ENCODE measurements around the gene NAV2.

Gene NAV2

DNA sequence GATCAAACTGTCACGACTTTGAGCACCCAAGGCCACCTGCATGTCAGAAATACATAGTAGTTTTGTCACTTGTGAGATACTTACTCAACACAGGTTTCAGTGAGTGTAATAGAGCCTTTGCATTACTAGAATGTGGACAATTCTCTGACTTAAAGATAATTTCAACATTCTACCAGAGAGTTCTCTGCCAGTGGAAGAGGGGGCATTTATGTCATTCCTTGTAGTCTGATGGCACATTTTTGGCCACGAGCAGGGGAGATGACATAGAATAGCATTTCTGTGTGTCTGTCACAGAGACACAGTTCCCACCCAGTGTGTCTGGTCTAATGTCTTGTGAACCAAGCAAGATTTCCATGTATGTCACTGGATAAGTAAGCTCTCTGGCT lies 335.1 kb downstream of the NAV2 start:
- TF ChIP-seq, protein P1, sequence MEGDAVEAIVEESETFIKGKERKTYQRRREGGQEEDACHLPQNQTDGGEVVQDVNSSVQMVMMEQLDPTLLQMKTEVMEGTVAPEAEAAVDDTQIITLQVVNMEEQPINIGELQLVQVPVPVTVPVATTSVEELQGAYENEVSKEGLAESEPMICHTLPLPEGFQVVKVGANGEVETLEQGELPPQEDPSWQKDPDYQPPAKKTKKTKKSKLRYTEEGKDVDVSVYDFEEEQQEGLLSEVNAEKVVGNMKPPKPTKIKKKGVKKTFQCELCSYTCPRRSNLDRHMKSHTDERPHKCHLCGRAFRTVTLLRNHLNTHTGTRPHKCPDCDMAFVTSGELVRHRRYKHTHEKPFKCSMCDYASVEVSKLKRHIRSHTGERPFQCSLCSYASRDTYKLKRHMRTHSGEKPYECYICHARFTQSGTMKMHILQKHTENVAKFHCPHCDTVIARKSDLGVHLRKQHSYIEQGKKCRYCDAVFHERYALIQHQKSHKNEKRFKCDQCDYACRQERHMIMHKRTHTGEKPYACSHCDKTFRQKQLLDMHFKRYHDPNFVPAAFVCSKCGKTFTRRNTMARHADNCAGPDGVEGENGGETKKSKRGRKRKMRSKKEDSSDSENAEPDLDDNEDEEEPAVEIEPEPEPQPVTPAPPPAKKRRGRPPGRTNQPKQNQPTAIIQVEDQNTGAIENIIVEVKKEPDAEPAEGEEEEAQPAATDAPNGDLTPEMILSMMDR (IDR thresholded peaks at IDR 0.05; ENCODE audit: control extremely low read depth, extremely low read depth, low read depth, missing control alignments): no peak
- CTCF ChIA-PET: interaction anchor here (0.9 to 1.6 kb wide), 2 partner anchors 8 to 17 kb away, joined by 3 to 4 read pairs; no protein-coding TSS in a partner anchor

GRCh38 chr11:20048246-20048645 lies 335.6 kb downstream of the NAV2 start:
- ChIA-PET POLR2A (no interaction called here), CTCF (interaction anchor here (0.9 to 2.0 kb wide), 4 partner anchors 8 to 307 kb away, joined by 3 to 5 read pairs (median 4); no protein-coding TSS in a partner anchor)
- TF ChIP-seq, protein P1 (IDR thresholded peaks at IDR 0.05; ENCODE audit: control extremely low read depth, extremely low read depth, low read depth, missing control alignments): no peak
- DNase-seq (ENCODE audit: extremely low spot score): no peak

More for the DNA sequence above, 335.1 kb downstream of the NAV2 start:
- POLR2A ChIA-PET: no interaction called here
- DNase-seq (ENCODE audit: extremely low spot score): no peak

GRCh38 chr11:20048707-20049106 lies 336.1 kb downstream of the NAV2 start:
- DNase-seq (ENCODE audit: extremely low spot score): no peak
- POLR2A ChIA-PET: no interaction called here
- CTCF ChIA-PET: interaction anchor here (0.9 to 2.0 kb wide), 5 partner anchors 8 to 307 kb away, joined by 3 to 5 read pairs (median 3); no protein-coding TSS in a partner anchor
- TF ChIP-seq, protein P1 (IDR thresholded peaks at IDR 0.05; ENCODE audit: control extremely low read depth, extremely low read depth, low read depth, missing control alignments): no peak

- no peak for DNase-seq (ENCODE audit: extremely low spot score)
- TF ChIP-seq, protein P1 (IDR thresholded peaks at IDR 0.05; ENCODE audit: control extremely low read depth, extremely low read depth, low read depth, missing control alignments): no peak
- POLR2A ChIA-PET: no interaction called here
- CTCF ChIA-PET: interaction anchor here (1.0 to 2.0 kb wide), 4 partner anchors 8 to 306 kb away, joined by 3 to 5 read pairs (median 4); no protein-coding TSS in a partner anchor
Observed at GRCh38 chr11:20049231-20049630, 336.6 kb downstream of the NAV2 start.

GRCh38 chr11:20050048-20050447 lies 337.4 kb downstream of the NAV2 start:
- POLR2A ChIA-PET: no interaction called here
- DNase-seq (ENCODE audit: extremely low spot score): no peak
- CTCF ChIA-PET: interaction anchor here (1.1 to 2.0 kb wide), 2 partner anchors 14 to 28 kb away, joined by 3 to 5 read pairs; no protein-coding TSS in a partner anchor
- TF ChIP-seq, protein P1 (IDR thresholded peaks at IDR 0.05; ENCODE audit: control extremely low read depth, extremely low read depth, low read depth, missing control alignments): no peak

DNA sequence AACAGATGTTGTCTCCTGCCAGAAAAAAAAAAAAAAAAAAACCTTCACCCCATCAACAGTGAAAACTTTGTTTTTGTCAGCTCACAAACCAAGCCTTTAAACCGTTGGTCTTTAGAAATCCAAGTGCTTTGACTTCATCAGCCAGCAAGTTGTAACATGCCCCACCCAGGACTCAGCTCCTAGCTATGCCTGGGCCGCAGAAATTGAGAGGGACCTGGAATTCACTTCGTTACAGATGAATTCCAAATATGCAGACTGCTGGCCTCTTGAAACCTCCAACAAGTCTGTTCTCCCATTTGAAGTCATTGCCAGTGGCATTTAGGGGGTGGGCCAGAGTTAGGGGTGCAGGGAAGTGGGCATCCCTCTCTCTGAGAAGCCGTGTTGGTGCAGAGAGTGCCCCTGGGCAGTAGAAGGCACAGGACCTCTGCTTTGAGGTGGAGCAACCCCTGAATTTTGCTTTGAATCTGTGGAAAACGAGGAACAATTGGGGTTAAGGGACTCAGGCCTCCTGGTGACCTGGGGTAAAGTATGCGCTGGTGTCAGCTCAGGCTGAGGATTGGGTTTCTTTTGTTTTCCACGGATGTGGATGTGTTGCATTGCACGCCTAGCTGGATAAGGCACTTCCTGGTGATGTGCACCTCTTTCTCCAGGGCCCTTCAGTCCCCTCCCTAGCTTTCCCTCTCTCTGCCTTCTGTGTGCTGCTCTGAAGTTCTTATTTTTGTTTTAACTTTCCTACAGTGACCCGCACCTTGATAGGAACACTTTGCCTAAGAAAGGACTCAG lies 338.1 kb downstream of the NAV2 start:
- TF ChIP-seq, protein P1 (IDR thresholded peaks at IDR 0.05; ENCODE audit: control extremely low read depth, extremely low read depth, low read depth, missing control alignments): no peak
- ChIA-PET POLR2A (no interaction called here), CTCF (interaction anchor here (1.1 kb wide), 1 partner anchor 27 kb away, joined by 3 read pairs; no protein-coding TSS in a partner anchor)
- no peak for DNase-seq (ENCODE audit: extremely low spot score)

Measured in GM10248 (cell line).